Heart left ventricle (tissue), 13 donors: ENCODE data around the gene DHFR.

Experiments
- CTCF ChIP-seq, 12 donors: fragments of 200-600 bp; sonication (generic) in 4 of 12; IDR thresholded peaks; one replicate each; pipeline versions ENCODE4 v1.5.0 to v1.8.0; 2018 to 2022; ENCODE audit warnings: antibody characterized with exemption in 12 of 12, mild to moderate bottlenecking in 5 of 12
- POLR2A ChIP-seq, 2 donors: fragments of 450-650 bp; IDR thresholded peaks; one replicate each; pipeline ENCODE4 v1.6.1; 2017; ENCODE audit warnings: antibody characterized with exemption in 2 of 2, mild to moderate bottlenecking in 2 of 2, moderate library complexity in 2 of 2
- donor health status: ischemic (EF 13 %, LVEDD 7.1; RV severe dilation, severe dysfunction).
- donor health status: DM: no; HTN: yes; CAD: no.
- donor health status: DM: no; HTN: no; CAD: no.
- donor health status: ischemic (EF 25% LVEDD 6.9; RV normal size, moderate dysfunction).
- donor health status: ischemic (EF 25% LVEDD 5.7; RV mildly dilated, moderate dysfunction).
- donor health status: ischemic (EF 35%, LVEDD 5.7; RV mildly dilated, moderate dysfunction).
- donor health status: nonischemic (EF 11% LVEDD 7.7; RV severe dilation, severe dysfunction).
- donor health status: DM: yes; HTN: yes; CAD: no.
- donor health status: PGD.
- donor health status: ischemic (EF 29% LVEDD 5.4; RV normal size, mild dysfunction).
- donor health status: nonischemic (EF 23%, LVEDD 6.1; RV moderate dilation, normal function).

GRCh38 chr5:80591352-80591751 lies 63.4 kb downstream of the DHFR start:
- TF ChIP-seq CTCF (IDR thresholded peaks at IDR 0.05) (no peak), POLR2A (IDR thresholded peaks at IDR 0.05) (no peak)
